Activated CD8-positive, alpha-beta memory T cell treated with anti-CD3 and anti-CD28 coated beads, Interleukin-2, amount 50 U/mL, for 24 hours (primary cell): Measurements from ENCODE around the gene TPK1.
"Not testable (repeated sequence)": the region's sequence is repeated elsewhere in the genome, so short reads cannot be mapped to it uniquely, and the experiment has no call there.

Source experiments
- DNase-seq: peaks from one replicate; pipeline ENCODE4 v3.0.0-alpha.2; 2020; ENCODE audit errors: extremely low read depth

TPK1 gene

DNA sequence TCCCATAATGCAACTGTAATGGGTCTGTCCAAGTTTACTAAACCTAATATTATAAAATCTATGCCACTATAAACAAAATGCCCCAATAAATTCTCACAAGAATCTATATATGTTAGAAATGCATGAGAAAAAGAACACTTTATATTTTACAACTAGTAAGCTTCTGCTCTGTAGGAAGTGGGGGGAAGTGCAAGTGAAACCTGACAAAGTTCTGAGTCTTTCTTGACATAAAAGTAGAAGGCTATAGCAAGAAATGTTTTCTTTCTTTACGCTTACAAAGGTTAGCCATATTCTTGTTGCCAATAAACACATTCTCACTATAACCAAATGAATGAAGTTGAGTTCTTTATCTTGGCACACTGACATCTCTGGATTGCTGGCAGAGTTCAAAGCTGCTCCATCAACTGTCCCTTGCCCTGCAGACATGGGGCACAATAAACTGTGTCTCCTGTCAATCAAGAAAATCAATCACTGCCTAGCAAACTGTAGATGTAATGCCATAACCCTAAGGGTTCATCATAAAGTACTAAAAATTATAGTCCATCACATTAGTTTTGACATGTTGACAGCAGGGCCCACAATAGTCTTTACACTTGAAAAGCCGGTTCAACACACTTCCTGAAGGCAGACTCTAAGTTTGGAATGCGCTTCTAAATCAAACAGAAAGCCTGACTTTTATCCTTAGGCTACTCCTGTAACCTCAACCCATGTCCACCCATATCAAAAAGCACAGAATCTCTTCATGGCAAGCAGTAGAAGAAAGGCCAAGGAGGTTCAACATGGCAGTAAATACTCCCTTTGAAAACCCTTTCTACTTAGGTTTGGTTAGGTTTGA, 58.6 kb downstream of the TPK1 start:
- DNase-seq: no peak

GRCh38 chr7:144776447-144776846, 59.4 kb downstream of the TPK1 start:
- no peak for DNase-seq

DNA sequence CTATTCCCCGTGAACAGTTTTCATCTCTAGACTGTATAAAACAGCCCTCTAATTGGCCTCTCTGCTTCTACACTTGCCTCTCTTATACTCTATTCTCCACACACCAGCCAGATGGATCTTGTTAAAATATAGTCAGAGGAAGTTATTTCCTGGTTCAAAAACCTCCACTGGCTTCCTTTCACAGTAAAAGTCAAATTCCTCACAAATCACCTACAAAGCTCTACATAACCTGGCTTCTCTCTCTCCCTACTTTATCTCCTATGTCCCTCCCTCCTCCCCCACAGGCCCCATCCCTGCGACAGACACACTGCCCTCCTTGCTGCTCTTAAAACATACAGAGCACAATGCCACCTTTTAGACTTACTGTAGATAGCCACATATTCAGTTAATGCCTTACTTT, 60.1 kb downstream of the TPK1 start:
- no peak for DNase-seq

DNA sequence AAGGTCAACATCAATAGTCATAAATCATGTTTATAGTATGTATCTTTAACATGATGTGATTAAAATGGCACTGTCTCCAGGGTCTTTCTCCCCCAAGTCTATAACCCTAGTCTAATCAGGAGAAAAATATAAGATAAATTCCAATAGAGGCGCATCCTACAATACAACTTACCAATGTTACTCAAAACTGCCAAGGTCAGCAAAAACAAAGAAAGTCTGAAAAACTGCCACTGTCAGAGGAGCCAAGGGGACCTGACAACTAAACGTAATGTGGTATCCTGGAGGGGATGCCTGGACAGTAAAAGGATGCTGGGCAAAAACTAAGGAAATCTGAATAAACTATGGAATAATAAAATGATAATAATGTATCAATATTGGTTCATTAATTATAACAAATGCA, 63.9 kb downstream of the TPK1 start:
- DNase-seq: no peak

DNA sequence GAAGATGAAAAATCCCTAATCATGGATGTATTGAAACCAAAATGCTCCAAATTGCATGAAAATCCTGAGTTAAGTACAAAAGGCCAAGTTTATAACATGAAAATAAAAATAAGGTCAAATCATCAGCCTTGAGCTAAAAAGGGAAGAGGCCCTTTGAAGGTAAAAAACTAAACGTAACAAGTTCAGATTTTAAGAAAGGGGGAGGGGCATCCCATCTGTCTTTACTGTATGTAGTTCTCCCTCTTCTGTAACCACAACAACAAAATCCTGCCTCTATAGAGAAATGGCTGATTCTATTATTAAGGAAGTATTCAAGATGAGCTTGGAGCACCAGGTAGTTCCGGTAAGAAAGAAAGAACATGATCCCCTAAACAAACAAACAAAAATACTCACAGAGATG, 64.7 kb downstream of the TPK1 start:
- no peak for DNase-seq

- no peak for DNase-seq
These were observed 66.5 kb downstream of the TPK1 start for GRCh38 chr7:144769352-144769751.

DNA sequence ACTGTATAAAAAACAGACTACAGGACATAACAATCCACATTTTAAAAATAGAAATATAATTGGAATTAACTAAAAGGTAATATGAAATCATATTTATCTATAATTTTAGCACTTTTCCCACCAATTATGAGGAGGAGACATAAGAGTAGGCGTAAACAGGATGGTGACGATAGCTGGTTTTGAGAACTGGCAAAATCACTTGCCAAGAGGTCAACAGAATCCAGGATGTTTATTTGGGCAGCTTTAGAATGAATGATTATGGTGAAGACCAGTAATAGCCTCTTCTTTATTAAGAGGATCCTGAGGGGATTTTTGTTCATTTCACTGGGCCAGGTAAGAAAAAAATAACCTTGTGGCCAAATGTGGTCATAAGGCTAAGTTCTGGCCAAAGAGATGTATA, 67.2 kb downstream of the TPK1 start:
- DNase-seq: no peak

DNA sequence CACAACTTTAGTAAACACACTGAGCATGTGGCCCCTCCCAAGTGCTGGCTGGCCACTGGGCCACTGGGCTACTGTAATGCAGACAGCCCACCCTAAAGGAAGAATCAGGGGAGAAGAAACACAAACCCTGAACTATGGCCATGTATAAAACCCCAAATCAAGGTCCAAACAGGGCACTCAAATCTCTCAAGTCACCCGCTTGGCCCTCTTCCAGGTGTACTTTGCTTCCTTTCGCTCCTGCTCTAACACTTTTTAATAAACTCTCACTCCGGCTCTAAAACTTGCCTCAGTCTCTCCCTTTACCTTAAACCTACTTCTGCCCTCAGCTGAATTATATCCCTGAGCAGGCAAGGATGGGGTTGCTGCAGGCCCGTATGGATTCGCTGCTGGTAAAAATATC, 72.6 kb downstream of the TPK1 start:
- no peak for DNase-seq

DNA sequence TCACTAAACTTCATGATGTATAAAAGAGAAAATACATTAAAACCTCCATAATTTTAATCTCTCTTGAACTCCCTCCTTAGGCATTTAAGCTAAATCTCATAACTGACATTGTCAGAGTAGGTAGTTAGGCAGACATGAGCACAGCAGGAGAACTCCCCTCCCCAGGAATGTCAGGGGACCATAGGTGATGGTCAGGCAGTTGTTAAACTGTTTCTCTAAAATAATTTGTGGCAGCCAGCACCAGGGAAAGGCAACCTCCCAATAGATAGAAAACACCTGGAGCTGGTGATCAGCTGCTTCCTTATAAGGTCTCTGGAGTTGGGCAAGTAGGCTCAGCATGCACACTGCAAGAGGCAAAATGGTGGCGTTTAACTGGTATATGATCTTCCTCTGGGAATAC, 73.0 kb downstream of the TPK1 start:
- DNase-seq: no peak

GRCh38 chr7:144761493-144761892, 74.4 kb downstream of the TPK1 start:
- no peak for DNase-seq

DNA sequence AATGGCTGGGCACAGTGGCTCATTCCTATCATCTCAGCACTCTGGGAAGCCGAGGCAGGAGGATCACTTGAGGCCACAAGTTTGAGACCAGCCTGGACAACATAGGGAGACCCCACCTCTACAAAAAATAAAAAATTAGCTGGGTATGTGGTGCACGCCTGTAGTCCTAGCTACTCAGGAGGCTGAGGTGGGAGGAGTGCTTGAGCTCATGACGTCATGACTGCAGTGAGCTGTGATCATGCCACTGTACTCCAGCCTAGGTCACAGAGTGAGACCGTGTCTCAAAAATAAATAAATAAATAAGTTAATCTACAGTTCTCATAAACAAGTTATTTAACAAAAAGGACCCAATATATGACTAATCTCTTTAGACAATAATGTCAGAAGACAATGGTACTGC, 76.2 kb downstream of the TPK1 start:
- no peak for DNase-seq

- DNase-seq: no peak
These were observed 87.9 kb downstream of the TPK1 start for GRCh38 chr7:144747936-144748335.

GRCh38 chr7:144738708-144739314, 97.0 kb downstream of the TPK1 start:
- DNase-seq: no peak

GRCh38 chr7:144738146-144738545, 97.7 kb downstream of the TPK1 start:
- DNase-seq: no peak

DNA sequence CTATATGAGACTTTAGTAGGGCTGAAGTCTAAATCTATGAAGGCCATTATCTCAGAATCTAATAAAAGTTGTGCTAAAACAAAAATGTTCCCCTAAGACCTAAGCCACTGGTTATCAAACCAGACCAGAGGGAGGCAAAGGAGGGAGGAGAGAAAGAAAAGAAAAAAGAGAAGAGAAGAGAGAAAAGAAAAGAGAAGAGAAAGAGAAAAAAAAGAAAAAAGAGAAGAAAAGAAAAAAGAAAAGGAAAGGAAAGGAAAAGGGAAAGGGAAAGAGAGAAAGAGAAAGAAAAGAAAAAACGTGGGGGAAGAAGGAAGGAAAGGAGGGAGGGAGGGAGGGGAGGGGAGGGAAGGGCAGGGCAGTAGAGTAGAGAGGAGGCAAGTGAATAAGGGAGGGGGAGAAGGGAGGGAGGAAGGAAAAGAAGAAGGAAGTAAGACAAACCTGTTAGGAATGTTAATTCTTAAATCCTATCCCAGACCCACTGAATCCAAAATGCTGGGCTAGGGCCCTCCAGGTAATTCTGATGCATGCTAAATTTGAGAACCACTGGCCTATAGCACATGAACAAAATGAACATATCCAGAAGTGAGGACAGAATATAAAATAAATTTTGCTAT, 98.9 kb downstream of the TPK1 start:
- DNase-seq: no peak

GRCh38 chr7:144735505-144736276, 100.2 kb downstream of the TPK1 start:
- no peak for DNase-seq

- DNase-seq: no peak
These were observed 104.0 kb downstream of the TPK1 start for GRCh38 chr7:144731661-144732351.

DNA sequence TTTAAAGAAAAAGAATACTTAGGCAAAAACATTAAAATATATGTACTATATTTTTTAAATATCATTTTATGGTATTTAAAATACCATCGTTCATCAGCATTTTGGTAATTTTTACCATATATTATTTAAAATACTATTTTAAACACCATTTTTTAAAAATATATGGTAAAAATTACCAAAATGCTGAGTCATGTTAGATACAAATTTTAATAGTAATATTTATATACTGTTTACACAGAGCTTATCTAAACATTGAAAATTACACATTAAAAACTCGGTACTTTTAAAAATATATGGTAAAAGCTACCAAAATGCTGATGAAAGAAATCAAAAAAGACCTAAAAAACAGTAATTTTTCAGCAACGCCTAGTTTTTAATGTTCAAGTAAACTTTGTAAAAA, 105.6 kb downstream of the TPK1 start:
- DNase-seq: no peak

DNA sequence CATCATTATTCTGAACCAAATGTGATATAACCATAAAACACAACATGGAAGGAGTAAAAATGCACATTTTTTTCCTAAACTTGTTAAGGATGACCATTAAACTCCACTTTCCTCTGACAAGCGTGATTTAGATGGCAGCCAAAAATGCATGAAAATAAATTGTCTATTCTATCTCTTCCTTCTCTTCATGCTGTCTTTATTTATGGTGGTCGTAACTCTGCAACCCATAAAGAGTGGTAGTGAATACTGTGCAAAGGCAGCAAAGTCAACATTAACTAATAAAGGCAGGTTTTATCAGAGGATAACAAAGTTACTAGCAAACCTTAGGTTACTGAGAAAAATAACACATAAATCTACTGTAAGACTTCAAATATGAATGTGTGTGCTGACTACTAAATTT, 106.6 kb downstream of the TPK1 start:
- no peak for DNase-seq

- DNase-seq: no peak
These were observed 107.3 kb downstream of the TPK1 start for GRCh38 chr7:144728551-144728950.

GRCh38 chr7:144726840-144727239, 109.0 kb downstream of the TPK1 start:
- not testable (repeated sequence) for DNase-seq

DNA sequence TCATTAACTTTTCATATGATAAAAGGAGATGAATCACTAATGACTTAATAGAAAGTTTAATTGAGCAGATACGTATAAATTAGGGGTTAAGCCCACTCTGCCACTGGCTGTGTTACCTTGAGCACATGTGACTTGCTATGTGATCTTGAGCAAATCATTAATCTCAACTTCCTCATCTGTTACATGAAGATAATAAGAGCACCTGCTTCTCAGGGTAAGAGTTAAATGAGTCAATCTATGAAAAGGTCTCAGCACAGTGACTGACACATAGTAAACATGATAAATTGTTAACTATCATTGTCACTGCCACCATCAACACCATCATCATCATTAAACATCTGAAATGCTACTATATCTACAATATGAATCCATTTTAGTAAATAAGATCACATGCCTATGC, 110.8 kb downstream of the TPK1 start:
- no peak for DNase-seq
